Fibroblast of the aortic adventitia (primary cell): ENCODE data around the gene ZNF101. TPM values are rescaled to one million over a fixed set of nuclear protein-coding genes. Genes with fewer than 3 reads are reported as not detected.

Experiments
- DNase-seq: peaks from one replicate; pipeline ENCODE4 v3.0.0-alpha.2; 2010; ENCODE audit warnings: low read depth
- H3K4me3 ChIP-seq: 2 replicates; pipeline ENCODE4 v1.5.1; 2011; ENCODE audit warnings: low read depth, mild to moderate bottlenecking, control low read depth, low read length, moderate library complexity
- total RNA-seq: library from RNA; depleted of rRNA; stranded (reverse); fragments of >200 nt; gene quantifications from 2 replicates; pipeline ENCODE4 v1.2.3, GENCODE V29; 2012; ENCODE audit warnings: low replicate concordance
- TF ChIP-seq, protein P1 (sequence below): IDR thresholded peaks from 2 replicates; pipeline ENCODE4 v1.5.1; 2011; ENCODE audit warnings: mild to moderate bottlenecking, low read length, control low read depth, inconsistent platforms; ENCODE audit not compliant: insufficient read depth

Gene ZNF101
- total RNA-seq, 1 donor: 6.8 TPM

DNA sequence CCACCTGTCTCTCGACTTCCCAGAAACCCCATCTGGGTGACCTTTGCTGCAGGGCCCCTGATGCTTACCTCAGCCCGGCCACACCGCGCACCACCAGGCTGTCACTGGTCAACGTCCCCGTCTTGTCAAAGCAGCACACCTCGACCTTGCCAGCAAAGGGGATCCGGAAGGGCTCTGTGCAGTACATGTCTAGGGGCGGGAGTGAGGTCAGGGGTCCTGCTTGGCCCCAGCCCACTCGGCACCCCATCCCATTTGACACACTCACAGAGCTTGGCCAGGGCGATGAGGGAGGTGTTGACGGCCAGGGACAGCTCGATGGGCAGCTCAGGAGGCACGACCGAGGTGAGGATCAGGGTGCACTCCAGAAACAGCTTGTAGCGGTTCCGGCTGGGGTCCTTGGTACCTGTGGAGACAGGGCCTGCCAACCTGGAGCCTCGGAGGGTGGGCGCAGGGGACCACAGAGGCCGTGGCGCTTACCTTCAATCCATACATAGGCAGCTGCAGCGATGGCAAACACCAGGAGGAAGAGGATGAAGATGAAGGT is 13.5 kb upstream of the ZNF101 start:
- no peak for DNase-seq

DNA sequence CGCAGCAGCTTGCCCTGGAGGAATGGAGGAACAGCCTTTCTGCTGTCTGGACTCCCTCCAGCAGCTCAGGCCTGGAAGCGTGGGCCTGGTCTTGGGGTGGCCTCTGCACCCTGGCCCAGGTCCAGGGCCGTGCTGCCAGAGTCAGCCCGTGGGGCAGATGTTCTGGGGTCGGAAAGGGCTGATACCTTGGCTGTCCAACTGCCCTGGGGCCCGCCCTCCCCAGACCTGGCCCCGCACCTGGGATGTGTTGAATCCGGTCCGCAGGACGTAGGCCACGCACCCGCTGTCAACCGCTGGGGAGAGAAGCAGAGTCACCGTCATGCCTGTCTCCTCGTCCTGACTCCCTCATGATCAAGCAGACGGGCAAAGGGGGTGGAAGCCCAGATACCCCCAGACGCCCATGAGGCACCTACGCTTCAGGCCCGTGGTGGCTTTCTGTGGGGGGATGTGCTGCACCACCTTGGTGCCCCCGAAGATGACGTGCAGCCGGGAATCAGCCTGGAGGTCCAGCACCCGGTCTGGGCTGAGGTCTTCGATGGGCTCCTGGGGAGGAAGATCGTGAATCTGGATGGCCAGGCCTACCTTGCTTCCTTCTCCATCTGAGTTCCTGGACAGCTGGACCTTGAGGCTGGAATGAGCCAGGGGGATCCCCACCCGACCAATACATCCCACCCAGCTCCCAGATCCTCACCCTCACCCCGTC is 12.8 kb upstream of the ZNF101 start:
- no peak overlapping the region for H3K4me3 ChIP-seq

More for the DNA sequence above, 13.5 kb upstream of the ZNF101 start:
- TF ChIP-seq, protein P1, sequence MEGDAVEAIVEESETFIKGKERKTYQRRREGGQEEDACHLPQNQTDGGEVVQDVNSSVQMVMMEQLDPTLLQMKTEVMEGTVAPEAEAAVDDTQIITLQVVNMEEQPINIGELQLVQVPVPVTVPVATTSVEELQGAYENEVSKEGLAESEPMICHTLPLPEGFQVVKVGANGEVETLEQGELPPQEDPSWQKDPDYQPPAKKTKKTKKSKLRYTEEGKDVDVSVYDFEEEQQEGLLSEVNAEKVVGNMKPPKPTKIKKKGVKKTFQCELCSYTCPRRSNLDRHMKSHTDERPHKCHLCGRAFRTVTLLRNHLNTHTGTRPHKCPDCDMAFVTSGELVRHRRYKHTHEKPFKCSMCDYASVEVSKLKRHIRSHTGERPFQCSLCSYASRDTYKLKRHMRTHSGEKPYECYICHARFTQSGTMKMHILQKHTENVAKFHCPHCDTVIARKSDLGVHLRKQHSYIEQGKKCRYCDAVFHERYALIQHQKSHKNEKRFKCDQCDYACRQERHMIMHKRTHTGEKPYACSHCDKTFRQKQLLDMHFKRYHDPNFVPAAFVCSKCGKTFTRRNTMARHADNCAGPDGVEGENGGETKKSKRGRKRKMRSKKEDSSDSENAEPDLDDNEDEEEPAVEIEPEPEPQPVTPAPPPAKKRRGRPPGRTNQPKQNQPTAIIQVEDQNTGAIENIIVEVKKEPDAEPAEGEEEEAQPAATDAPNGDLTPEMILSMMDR: no peak
- no peak overlapping the region for H3K4me3 ChIP-seq

DNA sequence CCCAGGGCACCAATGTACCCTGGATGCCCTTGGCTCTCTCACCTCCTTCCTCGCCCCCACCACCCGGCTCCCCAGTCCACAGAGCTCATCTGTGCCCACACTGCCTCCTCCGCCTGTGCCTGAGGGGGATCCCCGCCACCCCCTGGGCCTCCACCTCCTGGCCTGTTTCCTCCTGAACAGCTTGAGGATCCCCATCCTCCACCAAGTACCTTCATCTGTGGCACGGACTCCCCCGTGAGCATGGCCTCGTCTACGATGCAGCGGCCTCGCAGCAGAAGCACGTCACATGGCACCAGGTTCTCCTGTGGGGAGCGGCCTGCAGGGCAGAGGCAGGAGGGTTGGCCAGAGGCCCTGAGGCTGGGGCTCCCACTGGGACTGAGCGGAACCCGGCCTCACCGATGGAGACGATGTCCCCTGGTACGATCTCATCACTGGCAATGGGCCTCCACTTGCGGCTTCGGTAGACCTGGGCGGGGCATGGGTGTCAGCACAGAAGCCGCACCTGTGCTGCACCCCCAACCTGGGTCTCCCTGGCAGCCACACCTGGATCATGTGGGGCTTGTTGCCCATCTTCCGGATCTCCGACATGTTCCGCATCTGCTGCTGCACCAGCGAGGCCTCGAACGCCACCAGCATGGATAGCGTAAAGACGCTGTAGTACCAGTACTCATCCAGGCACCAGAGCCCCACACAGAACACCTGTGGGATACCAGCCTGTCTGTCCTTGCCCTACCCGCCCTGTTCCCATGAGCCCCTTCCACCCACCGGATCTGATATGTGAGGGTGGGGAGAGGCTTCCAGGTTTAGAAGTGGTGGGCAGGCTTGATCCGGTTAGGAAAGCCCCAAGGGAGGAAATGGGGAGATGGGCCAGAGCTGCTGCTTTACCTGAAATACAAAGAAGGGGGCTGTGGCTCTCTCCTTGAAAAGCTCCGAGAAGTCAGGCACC is 11.9 kb upstream of the ZNF101 start:
- TF ChIP-seq, protein P1: no peak
- H3K4me3 ChIP-seq: no peak overlapping the region
- no peak for DNase-seq

More for the DNA sequence above, 12.8 kb upstream of the ZNF101 start:
- DNase-seq: no peak
- TF ChIP-seq, protein P1: no peak

DNA sequence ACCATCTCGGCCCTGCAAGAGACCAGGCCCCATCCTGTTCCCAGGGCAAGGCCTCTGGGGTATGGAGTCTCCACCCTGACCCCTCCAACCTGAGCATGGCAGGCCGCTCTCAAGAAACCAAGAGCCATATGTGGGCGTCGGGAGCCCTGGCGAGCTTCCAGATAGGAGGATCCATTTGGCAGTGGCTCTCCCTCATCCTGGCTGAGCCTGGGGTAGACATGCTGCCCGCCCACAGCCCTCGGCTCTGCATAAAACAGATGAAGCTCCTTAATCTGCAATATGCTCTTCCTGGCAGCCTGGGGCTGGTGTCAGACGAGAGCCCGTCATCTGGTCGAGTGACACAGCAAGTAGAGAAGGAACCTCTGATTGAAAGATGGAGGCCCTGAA is 11.2 kb upstream of the ZNF101 start:
- TF ChIP-seq, protein P1: no peak
- no peak for DNase-seq
- no peak overlapping the region for H3K4me3 ChIP-seq

DNA sequence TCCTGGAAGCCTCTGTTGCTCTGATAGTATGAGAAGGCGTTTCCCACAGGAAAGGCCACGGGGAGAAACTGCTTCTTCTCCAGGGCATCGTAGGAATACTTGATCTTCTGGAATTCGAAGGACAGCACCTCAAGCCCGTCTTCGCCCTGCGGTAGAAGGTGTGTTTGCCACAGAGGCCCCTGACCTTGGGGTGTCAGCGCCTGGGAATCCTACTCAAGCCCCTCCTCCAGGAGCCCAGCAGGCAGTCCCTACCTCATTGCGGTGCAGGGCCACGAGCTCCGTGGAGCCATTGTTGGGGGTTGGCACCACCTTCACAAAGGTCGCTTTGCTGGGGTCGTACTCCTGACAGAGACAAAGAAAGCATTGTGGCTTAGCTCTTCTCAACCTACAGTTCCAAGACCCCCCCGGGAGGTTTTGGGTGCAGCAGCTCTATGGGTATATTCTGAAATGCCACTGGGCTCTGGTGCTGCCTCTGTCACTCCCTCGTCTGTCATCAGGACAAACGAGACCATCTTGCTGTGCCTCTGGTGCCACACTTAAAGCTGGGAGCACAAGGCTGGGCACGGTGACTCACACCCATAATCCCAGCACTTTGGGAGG is 8.9 kb upstream of the ZNF101 start:
- TF ChIP-seq, protein P1: no peak
- DNase-seq: no peak
- H3K4me3 ChIP-seq: no peak overlapping the region

DNA sequence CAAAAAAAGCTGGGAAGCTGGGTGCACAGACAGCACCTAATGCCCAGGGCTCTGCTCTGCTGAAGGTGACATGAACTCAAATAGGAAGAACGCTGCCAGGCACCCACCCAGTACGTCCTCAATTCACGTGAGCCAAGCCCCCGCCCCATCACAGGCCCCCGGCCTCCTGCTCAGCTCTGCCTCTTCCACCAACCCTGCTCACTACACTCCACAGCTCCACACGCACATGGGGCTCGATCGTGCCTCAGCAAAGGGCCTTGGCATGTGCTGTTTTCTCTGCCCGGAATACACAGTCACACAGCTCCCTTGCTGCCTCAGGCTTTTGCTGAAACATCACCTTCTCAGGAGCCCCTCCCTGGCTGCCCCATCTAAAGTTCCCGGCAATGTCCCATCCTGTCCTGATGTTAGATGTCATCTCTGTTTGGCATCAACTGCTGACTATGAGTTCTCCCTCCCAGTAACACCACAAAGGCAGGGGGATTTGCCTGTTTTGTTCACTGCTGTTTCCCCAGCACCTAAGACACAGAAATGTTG is 7.4 kb upstream of the ZNF101 start:
- no peak for DNase-seq
- H3K4me3 ChIP-seq: peak overlapping the region; percentile 99
- TF ChIP-seq, protein P1: no peak
